GM21825 (cell line): ENCODE results near the gene PLXDC2.
"Not testable (repeated sequence)": the region's sequence is repeated elsewhere in the genome, so short reads cannot be mapped to it uniquely, and the experiment has no call there.

Source experiments
- ATAC-seq: cut with Tn5 transposase; IDR thresholded peaks from one replicate; pipeline ENCODE4 v1.9.1; 2021; ENCODE audit warnings: mild to moderate bottlenecking, moderate library complexity; ENCODE audit not compliant: unreplicated experiment

The PLXDC2 gene

GRCh38 chr10:20173046-20173445 is 356.8 kb downstream of the PLXDC2 start:
- no peak for ATAC-seq

- ATAC-seq: no peak
Observed at GRCh38 chr10:20175719-20176118, 359.5 kb downstream of the PLXDC2 start.

GRCh38 chr10:20180766-20181165 is 364.5 kb downstream of the PLXDC2 start:
- ATAC-seq: no peak

GRCh38 chr10:20181434-20181833 is 365.2 kb downstream of the PLXDC2 start:
- no peak for ATAC-seq

- ATAC-seq: no peak
Observed at GRCh38 chr10:20185116-20185515, 368.9 kb downstream of the PLXDC2 start.

GRCh38 chr10:20191392-20191791 is 375.2 kb downstream of the PLXDC2 start:
- ATAC-seq: not testable (repeated sequence)

- ATAC-seq: no peak
Observed at GRCh38 chr10:20195076-20195475, 378.8 kb downstream of the PLXDC2 start.

GRCh38 chr10:20200758-20201157 is 384.5 kb downstream of the PLXDC2 start:
- no peak for ATAC-seq

GRCh38 chr10:20202337-20202736 is 386.1 kb downstream of the PLXDC2 start:
- no peak for ATAC-seq

GRCh38 chr10:20207653-20208052 is 391.4 kb downstream of the PLXDC2 start:
- no peak for ATAC-seq

- ATAC-seq: not testable (repeated sequence)
Observed at GRCh38 chr10:20209098-20209497, 392.9 kb downstream of the PLXDC2 start.

- no peak for ATAC-seq
Observed at GRCh38 chr10:20215547-20216152, 399.4 kb downstream of the PLXDC2 start.

GRCh38 chr10:20221356-20221755 is 405.1 kb downstream of the PLXDC2 start:
- ATAC-seq: no peak

GRCh38 chr10:20228729-20229128 is 412.5 kb downstream of the PLXDC2 start:
- ATAC-seq: no peak

- ATAC-seq: no peak
Observed at GRCh38 chr10:20232079-20232705, 416.0 kb downstream of the PLXDC2 start.

- ATAC-seq: no peak
Observed at GRCh38 chr10:20233423-20233822, 417.2 kb downstream of the PLXDC2 start.

- ATAC-seq: no peak
Observed at GRCh38 chr10:20234579-20234978, 418.3 kb downstream of the PLXDC2 start.

GRCh38 chr10:20237091-20237570 is 420.9 kb downstream of the PLXDC2 start:
- ATAC-seq: no peak

GRCh38 chr10:20237586-20237985 is 421.4 kb downstream of the PLXDC2 start:
- no peak for ATAC-seq

GRCh38 chr10:20240643-20241042 is 424.4 kb downstream of the PLXDC2 start:
- no peak for ATAC-seq

GRCh38 chr10:20247454-20247853 is 431.2 kb downstream of the PLXDC2 start:
- no peak for ATAC-seq

GRCh38 chr10:20247891-20248708 is 431.9 kb downstream of the PLXDC2 start:
- no peak for ATAC-seq
